Esophagus squamous epithelium (tissue), 5 donors: Measurements from ENCODE around the gene HINT2. TPM values are rescaled to one million over a fixed set of nuclear protein-coding genes. Genes with fewer than 3 reads are reported as not detected.

ENCODE experiments used
- DNase-seq: peaks from one replicate; lab custom pipeline; 2025; lab: John Stamatoyannopoulos, UW
- H3K27ac ChIP-seq, 4 donors: fragments of 200-600 bp; sonication (generic); one replicate each; pipeline ENCODE4 v1.5.1; 2016 to 2019; ENCODE audit warnings: mild to moderate bottlenecking in 1 of 4
- H3K27me3 ChIP-seq, 4 donors: fragments of 200-600 bp; sonication (generic); 1 replicate in 3 of 4; 2 replicates in 1 of 4; pipeline versions ENCODE4 v1.5.1 to v1.6.0; 2017 to 2021; ENCODE audit warnings: antibody characterized with exemption in 1 of 4
- H3K36me3 ChIP-seq, 3 donors: fragments of 200-600 bp; sonication (generic); one replicate each; pipeline ENCODE4 v1.5.1; 2016 to 2019
- H3K4me1 ChIP-seq, 3 donors: fragments of 200-600 bp; sonication (generic); one replicate each; pipeline ENCODE4 v1.5.1; 2017 to 2019
- H3K4me3 ChIP-seq, 4 donors: fragments of 200-600 bp; sonication (generic); 1 replicate in 3 of 4; 2 replicates in 1 of 4; pipeline ENCODE4 v1.5.1; 2016 to 2019; ENCODE audit warnings: mild to moderate bottlenecking in 2 of 4, moderate library complexity in 1 of 4
- H3K9me3 ChIP-seq, 3 donors: fragments of 200-600 bp; sonication (generic); one replicate each; pipeline ENCODE4 v1.5.1; 2016 to 2019
- POLR2A ChIP-seq, 4 donors: fragments of 450-650 bp; IDR thresholded peaks; one replicate each; pipeline ENCODE4 v1.6.1; 2017; ENCODE audit warnings: antibody characterized with exemption in 4 of 4, mild to moderate bottlenecking in 4 of 4, moderate library complexity in 3 of 4
- WGBS, 2 donors: methylation state at CpG; one replicate each; pipeline ENCODE4 v1.1.5; 2018; 5-methylcytosine and 5-hydroxymethylcytosine counted together
- intact Hi-C: fragments of 100-400 bp; cut with DNase I; formaldehyde crosslinking; loops from one replicate; pipeline ENCODE4 v1.15.0; 2022
- total RNA-seq, 4 donors: library from RNA; depleted of rRNA; stranded (reverse); fragments of >200 nt; gene quantifications; one replicate each; pipeline ENCODE4 v1.1.0, GENCODE V29; 2016
- TF ChIP-seq, protein P1 (sequence below), 6 experiments: fragments of 450-650 bp in 4 of 6; fragments of 200-600 bp in 2 of 6; sonication (generic) in 2 of 6; IDR thresholded peaks; one replicate each; pipeline ENCODE4 v1.5.1; 2016 to 2019; ENCODE audit warnings: antibody characterized with exemption in 6 of 6, mild to moderate bottlenecking in 4 of 6, moderate library complexity in 4 of 6
- donor health status: DM: yes; HTN: yes; CAD: no.

HINT2 gene
- total RNA-seq, 4 donors from 2014 or later = 13.2 to 34.9 (median 19.5) TPM

DNA sequence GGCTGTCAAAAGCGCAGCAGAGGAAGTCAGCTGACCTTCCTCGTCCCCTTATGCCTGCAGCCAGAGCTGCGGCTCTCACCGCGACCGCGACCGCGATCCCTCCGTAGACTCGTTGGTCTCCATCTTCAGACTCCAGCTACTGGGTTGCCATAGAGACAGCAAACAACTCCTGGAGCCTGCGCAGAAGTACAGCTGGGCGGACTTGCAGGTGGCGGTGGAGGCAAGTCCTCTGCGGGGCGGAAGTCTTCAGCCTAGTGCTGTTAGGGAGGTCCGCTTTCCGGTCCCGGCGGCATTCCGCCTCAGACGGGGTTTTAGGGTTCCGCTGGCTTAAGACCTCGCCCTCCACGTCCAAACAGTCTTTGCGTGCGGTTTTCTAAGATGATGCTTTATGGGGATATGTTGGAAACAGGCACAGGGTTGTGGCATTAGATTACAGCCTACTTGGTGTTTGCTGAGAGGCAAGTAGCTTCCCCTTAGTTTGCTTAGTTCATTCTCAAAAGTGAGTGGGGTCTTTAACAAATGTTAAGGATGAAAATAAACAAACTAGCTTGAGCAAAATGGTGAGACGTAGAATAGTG is 2.7 kb downstream of the HINT2 start, which contains the start of gene SPAG8:
TSS of gene SPAG8 (minus strand) at position 238 of the 578 bp plus-strand sequence. CDS start at position 123, 115 bp downstream.
- peak within 1 kb of the TSS; percentile 45 to 99 (median 85) for H3K27ac ChIP-seq
- no peaks in the 10 kb centered on the region for H3K27me3 ChIP-seq
- intact Hi-C loops = no loop called here
- peaks cover 11 to 49% (median 28%) of the 10 kb centered on the region in 3 donors for H3K4me1 ChIP-seq
- H3K9me3 ChIP-seq = no peaks in the 10 kb centered on the region
- TF ChIP-seq, protein P1, sequence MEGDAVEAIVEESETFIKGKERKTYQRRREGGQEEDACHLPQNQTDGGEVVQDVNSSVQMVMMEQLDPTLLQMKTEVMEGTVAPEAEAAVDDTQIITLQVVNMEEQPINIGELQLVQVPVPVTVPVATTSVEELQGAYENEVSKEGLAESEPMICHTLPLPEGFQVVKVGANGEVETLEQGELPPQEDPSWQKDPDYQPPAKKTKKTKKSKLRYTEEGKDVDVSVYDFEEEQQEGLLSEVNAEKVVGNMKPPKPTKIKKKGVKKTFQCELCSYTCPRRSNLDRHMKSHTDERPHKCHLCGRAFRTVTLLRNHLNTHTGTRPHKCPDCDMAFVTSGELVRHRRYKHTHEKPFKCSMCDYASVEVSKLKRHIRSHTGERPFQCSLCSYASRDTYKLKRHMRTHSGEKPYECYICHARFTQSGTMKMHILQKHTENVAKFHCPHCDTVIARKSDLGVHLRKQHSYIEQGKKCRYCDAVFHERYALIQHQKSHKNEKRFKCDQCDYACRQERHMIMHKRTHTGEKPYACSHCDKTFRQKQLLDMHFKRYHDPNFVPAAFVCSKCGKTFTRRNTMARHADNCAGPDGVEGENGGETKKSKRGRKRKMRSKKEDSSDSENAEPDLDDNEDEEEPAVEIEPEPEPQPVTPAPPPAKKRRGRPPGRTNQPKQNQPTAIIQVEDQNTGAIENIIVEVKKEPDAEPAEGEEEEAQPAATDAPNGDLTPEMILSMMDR (IDR thresholded peaks at IDR 0.05) = peak in 1 of 6 experiments; percentile 29
- TF ChIP-seq POLR2A (IDR thresholded peaks at IDR 0.05) = no peak
- WGBS, 2 donors = 3% methylated on average over 12 to 13 of the region's 28 CpGs
- peak; percentile 82 for DNase-seq
- H3K36me3 ChIP-seq = peaks cover 0 to 18% (median 0%) of the 10 kb centered on the region in 3 donors
- H3K4me3 ChIP-seq = peak within 1 kb of the TSS; percentile 20 to 66 (median 52)

DNA sequence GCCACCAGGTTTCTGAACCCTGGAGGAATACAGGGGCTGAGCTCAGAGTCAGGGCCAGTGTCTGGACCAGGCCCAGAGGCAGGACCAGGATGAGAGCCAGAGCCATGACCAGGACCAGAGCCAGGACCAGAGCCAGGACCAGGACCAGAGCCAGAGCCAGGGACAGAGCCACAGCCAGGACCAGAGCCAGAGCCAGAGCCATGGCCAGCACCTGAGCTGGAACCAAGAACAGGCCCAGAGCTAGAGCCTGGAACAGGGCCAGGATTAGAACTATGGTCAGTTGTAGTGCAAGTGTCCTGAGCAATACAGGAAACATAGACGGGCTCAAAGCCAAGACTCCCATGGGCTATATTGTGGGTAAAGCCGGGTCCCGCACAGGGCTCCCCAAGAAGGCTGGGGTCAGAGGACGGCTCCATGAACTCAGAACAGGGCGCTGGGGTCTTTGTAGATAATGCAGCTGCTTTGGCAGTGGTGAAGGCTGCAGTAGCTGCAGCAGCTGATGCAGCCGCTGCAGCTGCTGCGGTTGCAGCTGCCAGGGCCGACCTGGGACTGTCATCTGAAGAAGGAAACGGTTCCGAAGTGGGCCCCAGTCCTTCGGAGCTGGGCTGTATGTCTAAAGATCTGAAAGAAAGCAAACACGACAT is 3.3 kb downstream of the HINT2 start:
- peaks cover 0 to 24% (median 0%) of the 10 kb centered on the region in 3 donors for H3K36me3 ChIP-seq
- WGBS, 2 donors = 13 to 17% methylated on average over 12 of the region's 12 CpGs
- peaks cover 11 to 44% (median 28%) of the 10 kb centered on the region in 3 donors for H3K4me1 ChIP-seq
- H3K9me3 ChIP-seq = no peaks in the 10 kb centered on the region
- H3K27me3 ChIP-seq = no peaks in the 10 kb centered on the region
- intact Hi-C loops = no loop called here
- H3K27ac ChIP-seq = peak overlapping the region in 3 of 4 donors; percentile 72 to 82 (median 75)
- H3K4me3 ChIP-seq = peak overlapping the region; percentile 20 to 66 (median 52)
- DNase-seq = no peak
- TF ChIP-seq, protein P1 (IDR thresholded peaks at IDR 0.05) = no peak
- no peak for TF ChIP-seq POLR2A (IDR thresholded peaks at IDR 0.05)

DNA sequence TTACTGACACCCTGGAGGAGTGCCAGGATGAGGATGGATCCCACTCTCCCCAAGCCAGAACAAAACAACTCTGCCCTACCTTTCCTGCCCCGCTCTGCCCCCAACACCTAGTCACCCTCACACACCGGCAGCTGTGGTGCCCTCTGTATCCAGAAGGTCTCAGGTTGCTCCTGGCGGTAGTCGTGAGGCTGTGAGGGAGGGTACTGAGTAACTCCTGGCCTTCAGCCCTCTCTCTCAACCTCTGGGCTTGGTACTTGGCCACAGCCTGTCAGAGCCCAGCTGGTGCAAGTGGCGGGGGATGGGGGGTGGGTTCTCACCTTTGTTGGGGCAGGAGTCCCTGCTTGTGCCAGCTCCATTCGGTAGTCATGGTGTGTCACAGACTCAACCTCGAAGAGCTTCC is 4.7 kb downstream of the HINT2 start:
- 94% methylated on average over 6 of the region's 7 CpGs; no CpG with 5 or more reads in 1 of the 2 donors for WGBS, 2 donors
- Histone ChIP-seq H3K27me3 (no peaks in the 10 kb centered on the region), H3K4me1 (peaks cover 11 to 37% (median 28%) of the 10 kb centered on the region in 3 donors), H3K27ac (no peak overlapping the region), H3K36me3 (peaks cover 0 to 38% (median 0%) of the 10 kb centered on the region in 3 donors), H3K9me3 (no peaks in the 10 kb centered on the region), H3K4me3 (no peak overlapping the region)
- intact Hi-C loops = no loop called here
- DNase-seq = no peak
- TF ChIP-seq, protein P1 (IDR thresholded peaks at IDR 0.05) = no peak
- no peak for TF ChIP-seq POLR2A (IDR thresholded peaks at IDR 0.05)

DNA sequence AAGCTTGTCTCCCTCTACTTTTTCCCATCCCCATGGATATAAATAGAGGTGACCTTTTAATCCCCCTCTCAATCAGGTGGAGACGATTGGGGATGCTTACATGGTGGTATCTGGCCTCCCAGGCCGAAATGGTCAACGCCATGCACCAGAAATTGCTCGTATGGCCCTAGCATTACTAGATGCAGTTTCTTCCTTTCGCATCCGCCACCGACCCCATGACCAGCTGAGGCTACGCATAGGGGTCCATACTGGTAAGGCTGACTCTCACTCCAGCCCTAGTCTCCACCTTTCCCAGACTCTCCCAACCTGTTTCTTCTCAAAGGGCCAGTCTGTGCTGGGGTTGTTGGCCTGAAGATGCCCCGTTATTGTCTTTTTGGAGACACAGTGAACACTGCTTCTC is 6.4 kb downstream of the HINT2 start:
- intact Hi-C loops = no loop called here
- no peak overlapping the region for H3K27ac ChIP-seq
- peaks cover 5 to 24% (median 20%) of the 10 kb centered on the region in 3 donors for H3K4me1 ChIP-seq
- TF ChIP-seq POLR2A (IDR thresholded peaks at IDR 0.05) = no peak
- TF ChIP-seq, protein P1 (IDR thresholded peaks at IDR 0.05) = no peak
- WGBS, 2 donors = 90% methylated on average over 9 of the region's 9 CpGs
- H3K27me3 ChIP-seq = no peaks in the 10 kb centered on the region
- DNase-seq = no peak
- H3K4me3 ChIP-seq = no peak overlapping the region
- H3K36me3 ChIP-seq = peaks cover 0 to 39% (median 0%) of the 10 kb centered on the region in 3 donors
- H3K9me3 ChIP-seq = no peaks in the 10 kb centered on the region

DNA sequence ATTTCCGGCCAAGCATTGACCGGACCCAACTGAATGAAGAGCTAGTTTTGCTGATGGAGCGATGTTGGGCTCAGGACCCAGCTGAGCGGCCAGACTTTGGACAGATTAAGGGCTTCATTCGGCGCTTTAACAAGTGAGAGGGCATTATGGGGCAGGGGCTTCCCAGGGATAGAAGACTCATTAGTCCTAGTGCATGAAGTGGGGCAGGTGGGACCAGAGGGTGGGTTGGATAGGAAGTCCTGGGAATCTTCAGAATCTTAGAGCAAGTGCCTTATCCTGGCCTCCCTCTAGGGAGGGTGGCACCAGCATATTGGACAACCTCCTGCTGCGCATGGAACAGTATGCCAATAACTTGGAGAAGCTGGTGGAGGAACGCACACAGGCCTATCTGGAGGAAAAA is 8.7 kb downstream of the HINT2 start:
- Histone ChIP-seq H3K27ac (no peak overlapping the region), H3K27me3 (no peaks in the 10 kb centered on the region), H3K36me3 (peaks cover 0 to 55% (median 0%) of the 10 kb centered on the region in 3 donors), H3K4me1 (peaks cover 0 to 1% (median under 1%) of the 10 kb centered on the region in 3 donors), H3K4me3 (no peak overlapping the region), H3K9me3 (no peaks in the 10 kb centered on the region)
- 94 to 97% methylated on average over 3 to 5 of the region's 8 CpGs for WGBS, 2 donors
- no peak for TF ChIP-seq POLR2A (IDR thresholded peaks at IDR 0.05)
- TF ChIP-seq, protein P1 (IDR thresholded peaks at IDR 0.05) = no peak
- intact Hi-C loops = no loop called here
- DNase-seq = no peak
